ENCODE results near the gene THRB. TPM values are rescaled to one million over a fixed set of nuclear protein-coding genes. Genes with fewer than 3 reads are reported as not detected.

The THRB gene
- total RNA-seq, 4 donors from 2014 or later = 3.7 to 11.3 (median 6.1) TPM

DNA sequence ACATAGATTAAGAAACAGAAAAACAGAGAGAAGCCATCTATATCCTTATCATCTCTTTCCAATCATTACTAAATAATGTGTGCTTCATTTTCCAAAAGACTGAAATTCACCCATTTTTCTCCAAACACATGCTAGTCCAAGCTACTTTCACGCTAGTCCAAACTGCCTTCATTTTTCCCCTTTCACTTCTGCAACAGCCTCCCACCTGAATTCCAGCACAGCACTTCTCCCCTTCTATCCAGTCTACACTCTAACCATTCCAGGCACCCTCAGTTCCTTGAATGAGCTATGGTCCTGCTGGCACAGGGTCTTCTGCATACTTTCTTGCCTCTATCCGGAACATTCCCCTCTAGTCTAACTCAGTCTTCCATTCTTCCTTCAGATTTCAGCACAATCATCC, 112.0 kb downstream of the THRB start:
- H3K27ac ChIP-seq = no peak overlapping the region
- no peaks in the 10 kb centered on the region for H3K9me3 ChIP-seq
- no peaks in the 10 kb centered on the region for H3K27me3 ChIP-seq
- 92 to 94% methylated on average over 2 of the region's 2 CpGs for WGBS, 2 donors
- TF ChIP-seq POLR2A (IDR thresholded peaks at IDR 0.05) = no peak
- TF ChIP-seq, protein P1, sequence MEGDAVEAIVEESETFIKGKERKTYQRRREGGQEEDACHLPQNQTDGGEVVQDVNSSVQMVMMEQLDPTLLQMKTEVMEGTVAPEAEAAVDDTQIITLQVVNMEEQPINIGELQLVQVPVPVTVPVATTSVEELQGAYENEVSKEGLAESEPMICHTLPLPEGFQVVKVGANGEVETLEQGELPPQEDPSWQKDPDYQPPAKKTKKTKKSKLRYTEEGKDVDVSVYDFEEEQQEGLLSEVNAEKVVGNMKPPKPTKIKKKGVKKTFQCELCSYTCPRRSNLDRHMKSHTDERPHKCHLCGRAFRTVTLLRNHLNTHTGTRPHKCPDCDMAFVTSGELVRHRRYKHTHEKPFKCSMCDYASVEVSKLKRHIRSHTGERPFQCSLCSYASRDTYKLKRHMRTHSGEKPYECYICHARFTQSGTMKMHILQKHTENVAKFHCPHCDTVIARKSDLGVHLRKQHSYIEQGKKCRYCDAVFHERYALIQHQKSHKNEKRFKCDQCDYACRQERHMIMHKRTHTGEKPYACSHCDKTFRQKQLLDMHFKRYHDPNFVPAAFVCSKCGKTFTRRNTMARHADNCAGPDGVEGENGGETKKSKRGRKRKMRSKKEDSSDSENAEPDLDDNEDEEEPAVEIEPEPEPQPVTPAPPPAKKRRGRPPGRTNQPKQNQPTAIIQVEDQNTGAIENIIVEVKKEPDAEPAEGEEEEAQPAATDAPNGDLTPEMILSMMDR (IDR thresholded peaks at IDR 0.05) = no peak
- DNase-seq = no peak
- H3K36me3 ChIP-seq = no peaks in the 10 kb centered on the region
- peaks cover 0 to 19% (median 4%) of the 10 kb centered on the region in 3 donors for H3K4me1 ChIP-seq
- H3K4me3 ChIP-seq = no peak overlapping the region
- intact Hi-C loops (cut with DNase I) = no loop called here

DNA sequence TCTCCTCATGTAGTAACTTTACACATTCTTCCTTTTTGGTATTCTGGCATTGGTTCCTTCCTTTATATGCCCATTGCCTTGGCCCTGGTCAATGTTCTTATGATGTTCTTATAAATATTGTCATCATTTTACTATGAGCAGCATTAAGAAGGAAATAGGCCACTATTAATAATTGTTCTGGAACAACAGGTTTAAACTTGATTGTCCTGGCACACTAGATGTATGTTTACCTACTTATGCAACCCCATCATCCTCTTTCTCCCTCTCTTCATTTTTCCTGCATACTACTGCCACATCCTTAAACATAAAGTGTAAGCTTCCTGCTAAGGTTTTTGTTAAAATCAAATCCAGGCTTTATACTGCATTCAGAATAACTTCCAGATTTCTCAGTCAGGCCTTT, 114.7 kb downstream of the THRB start:
- H3K4me1 ChIP-seq = peaks cover 0 to 41% (median 11%) of the 10 kb centered on the region in 3 donors
- no peak overlapping the region for H3K27ac ChIP-seq
- DNase-seq = no peak
- no peaks in the 10 kb centered on the region for H3K27me3 ChIP-seq
- intact Hi-C loops (cut with DNase I) = no loop called here
- TF ChIP-seq, protein P1 (IDR thresholded peaks at IDR 0.05) = no peak
- H3K4me3 ChIP-seq = no peak overlapping the region
- no peaks in the 10 kb centered on the region for H3K36me3 ChIP-seq
- H3K9me3 ChIP-seq = no peaks in the 10 kb centered on the region

DNA sequence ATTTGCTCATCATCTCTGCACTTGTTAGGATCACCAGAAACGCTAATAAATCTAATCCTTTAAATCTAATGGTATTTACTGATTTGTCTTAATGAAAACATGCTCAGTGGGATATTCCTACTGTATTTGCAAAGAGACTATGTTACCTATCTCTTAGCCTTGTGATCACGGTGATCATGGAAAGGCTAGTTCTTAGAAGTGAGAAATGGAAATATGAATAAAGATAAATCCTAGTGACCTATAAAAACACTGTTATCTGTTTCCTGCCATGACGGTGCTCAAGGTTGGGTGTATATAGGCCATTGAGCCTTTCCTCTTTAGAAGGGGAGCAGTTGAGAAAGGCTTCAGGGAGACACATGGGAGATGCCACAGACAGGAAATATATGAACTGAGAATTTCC, 116.3 kb downstream of the THRB start:
- intact Hi-C loops (cut with DNase I) = no loop called here

DNA sequence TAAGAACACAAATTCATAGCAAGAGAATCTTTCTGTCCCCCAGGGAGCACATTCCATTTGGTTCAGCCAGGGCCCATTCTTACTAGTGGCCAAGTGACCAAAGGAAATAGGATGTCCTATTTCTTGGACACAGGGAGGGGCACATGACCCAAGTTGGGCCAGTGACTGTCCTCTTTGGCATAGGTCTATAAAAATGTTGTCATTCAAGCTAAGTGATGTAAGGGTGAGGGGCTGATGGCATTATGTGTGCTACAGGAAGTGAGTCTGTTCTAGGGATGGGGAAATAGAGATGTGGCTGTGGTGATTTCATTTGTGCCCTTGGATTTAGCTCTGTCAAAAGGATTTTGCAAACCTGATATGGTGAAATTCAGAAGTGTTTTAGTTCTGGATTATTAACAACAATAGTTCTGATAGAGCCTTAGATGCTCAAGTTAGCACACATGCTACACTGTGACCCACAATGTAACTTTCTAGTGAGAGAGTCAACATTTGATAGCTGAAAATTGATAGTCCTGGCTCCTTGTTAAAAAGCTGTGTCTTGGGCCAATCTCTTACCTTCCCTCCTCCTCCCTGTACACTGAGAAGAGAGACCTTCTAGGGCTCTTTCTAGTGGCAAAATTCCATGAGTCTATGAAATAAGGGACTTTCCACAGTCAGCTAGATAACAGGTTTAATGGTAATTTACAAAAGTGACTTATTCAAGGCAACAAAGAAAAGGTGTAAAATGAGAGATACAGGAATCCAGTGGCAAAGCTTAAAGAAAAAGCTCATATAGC, 117.2 kb downstream of the THRB start:
- no peaks in the 10 kb centered on the region for H3K9me3 ChIP-seq
- no peak for DNase-seq
- intact Hi-C loops (cut with DNase I) = no loop called here

More for the DNA sequence above, 116.3 kb downstream of the THRB start:
- Histone ChIP-seq H3K36me3 (no peaks in the 10 kb centered on the region), H3K27ac (no peak overlapping the region), H3K9me3 (no peaks in the 10 kb centered on the region), H3K27me3 (no peaks in the 10 kb centered on the region), H3K4me3 (no peak overlapping the region), H3K4me1 (peaks cover 0 to 44% (median 11%) of the 10 kb centered on the region in 3 donors)
- TF ChIP-seq POLR2A (IDR thresholded peaks at IDR 0.05) = no peak
- TF ChIP-seq, protein P1 (IDR thresholded peaks at IDR 0.05) = no peak
- no peak for DNase-seq
- 79 to 92% methylated on average over 3 of the region's 3 CpGs for WGBS, 2 donors

DNA sequence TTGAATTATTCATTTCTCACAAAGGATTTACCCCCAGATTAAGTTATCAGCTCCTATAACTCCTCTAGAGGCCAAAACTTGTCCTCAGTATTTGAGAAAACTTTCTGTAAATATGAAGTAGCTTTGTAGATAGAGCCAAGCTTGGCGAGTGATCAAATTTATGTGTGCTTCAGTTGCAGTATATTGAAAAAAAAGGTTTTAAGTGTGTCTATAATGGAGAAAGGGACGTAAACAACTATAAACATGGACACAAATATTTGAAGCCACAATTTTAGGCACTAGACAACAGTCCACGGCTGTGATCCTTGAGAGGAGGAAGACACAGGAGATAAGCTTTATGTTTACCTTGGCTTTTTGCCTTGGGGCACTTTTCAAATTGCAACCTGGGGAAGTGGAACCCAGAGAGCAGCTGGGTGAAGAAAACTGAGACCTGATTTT, 118.7 kb downstream of the THRB start:
- TF ChIP-seq POLR2A (IDR thresholded peaks at IDR 0.05) = no peak
- TF ChIP-seq, protein P1 (IDR thresholded peaks at IDR 0.05) = no peak
- intact Hi-C loops (cut with DNase I) = no loop called here
- Histone ChIP-seq H3K36me3 (no peaks in the 10 kb centered on the region), H3K27ac (peak overlapping the region in 1 of 4 donors; percentile 19), H3K27me3 (no peaks in the 10 kb centered on the region), H3K4me1 (peaks cover 0 to 44% (median 11%) of the 10 kb centered on the region in 3 donors), H3K4me3 (no peak overlapping the region), H3K9me3 (no peaks in the 10 kb centered on the region)
- DNase-seq = no peak
- WGBS, 2 donors = 23 to 30% methylated on average over 3 of the region's 3 CpGs

More for the DNA sequence above, 117.2 kb downstream of the THRB start:
- TF ChIP-seq, protein P1 (IDR thresholded peaks at IDR 0.05) = no peak
- no peak for TF ChIP-seq POLR2A (IDR thresholded peaks at IDR 0.05)
- H3K27ac ChIP-seq = peak overlapping the region in 2 of 4 donors; percentile 23 to 36
- no peak overlapping the region for H3K4me3 ChIP-seq
- H3K4me1 ChIP-seq = peaks cover 0 to 44% (median 11%) of the 10 kb centered on the region in 3 donors
- no peaks in the 10 kb centered on the region for H3K36me3 ChIP-seq
- no peaks in the 10 kb centered on the region for H3K27me3 ChIP-seq

All from esophagus squamous epithelium (tissue), 5 donors.